A549 (cell line): Measurements from ENCODE around the gene DOCK10. TPM values are rescaled to one million over a fixed set of nuclear protein-coding genes. Genes with fewer than 3 reads are reported as not detected.

Experiments
- ATAC-seq, 2 experiments: fragments of 200-7000 bp in 1 of 2; fragments of >200 bp in 1 of 2; cut with Nextera tagmentation in 1 of 2; cut with Tn5 transposase in 1 of 2; 3 replicates each; pipeline versions ENCODE4 v1.8.0 to v1.9.1; 2018 to 2020; ENCODE audit warnings: mild to moderate bottlenecking in 1 of 2, moderate library complexity in 1 of 2
- CTCF ChIA-PET: fragments of 300-600 bp; sonication (Branson Sonifier 250); formaldehyde crosslinking; extraction: SDS; loops from one replicate; lab custom pipeline; 2021; ENCODE audit warnings: antibody characterized with exemption, inconsistent platforms; lab: Yijun Ruan, JAX
- POLR2A ChIA-PET: fragments of 350-600 bp; formaldehyde crosslinking; extraction: SDS; loops from one replicate; lab custom pipeline; 2021; ENCODE audit warnings: antibody characterized with exemption, inconsistent platforms; lab: Yijun Ruan, JAX
- DNase-seq, 2 experiments: peaks; one replicate each; pipeline versions ENCODE4 v3.0.0 to v3.0.0-alpha.2; 2011 to 2016; ENCODE audit warnings: low read depth in 1 of 2, low spot score in 1 of 2
- FAIRE-seq: peaks from 2 replicates; lab custom pipeline; 2011; peaks lifted over from hg19 to GRCh38; lab: Jason Lieb, UNC
- H3K27ac ChIP-seq, 2 experiments: fragments of >200 bp; sonication (Bioruptor Twin); formaldehyde crosslinking; 3 replicates each; pipeline ENCODE4 v1.5.1; 2016 to 2017
- H3K4me1 ChIP-seq: fragments of >200 bp; sonication (Bioruptor Twin); formaldehyde crosslinking; 3 replicates; pipeline ENCODE4 v1.6.1; 2016
- H3K4me2 ChIP-seq: fragments of >200 bp; sonication (Bioruptor Twin); formaldehyde crosslinking; 3 replicates; pipeline ENCODE4 v1.6.1; 2016
- H3K4me3 ChIP-seq: fragments of >200 bp; sonication (Bioruptor Twin); formaldehyde crosslinking; 3 replicates; pipeline ENCODE4 v1.5.1; 2016
- H3K9me3 ChIP-seq: fragments of >200 bp; sonication (Bioruptor Twin); formaldehyde crosslinking; 3 replicates; pipeline ENCODE4 v1.6.1; 2016
- BHLHE40 ChIP-seq: IDR thresholded peaks from 2 replicates; pipeline ENCODE4 v1.6.1; 2012; ENCODE audit warnings: low read depth, low read length, inconsistent platforms
- CBX2 ChIP-seq: fragments of 200-600 bp; sonication (generic); IDR thresholded peaks from 2 replicates; pipeline ENCODE4 v1.6.1; 2016; ENCODE audit warnings: low read depth, mild to moderate bottlenecking, borderline replicate concordance
- CBX8 ChIP-seq: fragments of 200-600 bp; sonication (generic); IDR thresholded peaks from 2 replicates; pipeline ENCODE4 v1.6.1; 2016
- CEBPB ChIP-seq, 2 experiments: fragments of >200 bp in 1 of 2; sonication (Bioruptor Twin) in 1 of 2; formaldehyde crosslinking in 1 of 2; IDR thresholded peaks; 2 replicates each; pipeline ENCODE4 v1.6.1; 2012 to 2016
- EHMT2 ChIP-seq: fragments of 200-600 bp; sonication (generic); IDR thresholded peaks from 2 replicates; pipeline ENCODE4 v1.6.1; 2016; ENCODE audit warnings: antibody characterized with exemption, low read depth, mild to moderate bottlenecking, moderate library complexity
- EP300 ChIP-seq, 2 experiments: fragments of >200 bp; sonication (Bioruptor Twin); formaldehyde crosslinking; IDR thresholded peaks; 2 replicates in 1 of 2; 3 replicates in 1 of 2; pipeline ENCODE4 v1.6.1; 2016 to 2017
- FOSL2 ChIP-seq, 2 experiments: fragments of 450-650 bp in 1 of 2; fragments of >200 bp in 1 of 2; sonication (Bioruptor Twin) in 1 of 2; formaldehyde crosslinking; IDR thresholded peaks; 2 replicates each; pipeline versions ENCODE4 v1.5.0 to v1.6.1; 2016 to 2020; ENCODE audit warnings: mild to moderate bottlenecking in 1 of 2, moderate library complexity in 1 of 2
- FOXS1 ChIP-seq: fragments of 250-450 bp; sonication (Bioruptor Pico); IDR thresholded peaks from 2 replicates; pipeline ENCODE4 v1.5.0; 2020; ENCODE audit warnings: mild to moderate bottlenecking, moderate library complexity
- GATA3 ChIP-seq: IDR thresholded peaks from 2 replicates; pipeline ENCODE4 v1.6.1; 2012; ENCODE audit warnings: borderline replicate concordance
- HOXA7 ChIP-seq: fragments of 250-450 bp; sonication (Bioruptor Pico); IDR thresholded peaks from 2 replicates; pipeline ENCODE4 v1.5.0; 2020; ENCODE audit warnings: mild to moderate bottlenecking, moderate library complexity
- KDM5A ChIP-seq: fragments of 200-600 bp; sonication (generic); IDR thresholded peaks from 2 replicates; pipeline ENCODE4 v1.6.1; 2016; ENCODE audit warnings: antibody characterized with exemption, mild to moderate bottlenecking
- MAFK ChIP-seq: fragments of 450-650 bp; IDR thresholded peaks from 2 replicates; pipeline ENCODE4 v1.6.1; 2014; ENCODE audit not compliant: partially characterized antibody
- NFE2L2 ChIP-seq: fragments of 150-350 bp; conservative IDR thresholded peaks from 2 replicates; pipeline ENCODE4 v1.6.1; 2014; ENCODE audit warnings: low read length
- NPAS2 ChIP-seq: fragments of 250-450 bp; sonication (Bioruptor Pico); IDR thresholded peaks from 2 replicates; pipeline ENCODE4 v1.8.0; 2022; ENCODE audit warnings: mild to moderate bottlenecking, moderate library complexity, borderline replicate concordance
- RARB ChIP-seq: fragments of 250-450 bp; sonication (Bioruptor Pico); IDR thresholded peaks from 2 replicates; pipeline ENCODE4 v1.8.0; 2021; ENCODE audit warnings: mild to moderate bottlenecking, moderate library complexity
- RCOR1 ChIP-seq: fragments of 150-350 bp; IDR thresholded peaks from 2 replicates; pipeline ENCODE4 v1.6.1; 2014; ENCODE audit warnings: antibody characterized with exemption, low read length, low read depth
- SMC3 ChIP-seq: fragments of >200 bp; sonication (Bioruptor Twin); formaldehyde crosslinking; IDR thresholded peaks from 3 replicates; pipeline ENCODE4 v1.6.1; 2018; ENCODE audit warnings: inconsistent platforms
- ZC3H11A ChIP-seq: fragments of 450-650 bp; IDR thresholded peaks from 2 replicates; pipeline ENCODE4 v1.6.1; 2014; ENCODE audit warnings: antibody characterized with exemption, mild to moderate bottlenecking
- ZNF302 ChIP-seq: fragments of 250-450 bp; sonication (Bioruptor Pico); IDR thresholded peaks from 2 replicates; pipeline ENCODE4 v1.9.0; 2021; ENCODE audit warnings: inconsistent platforms, mild to moderate bottlenecking, moderate library complexity
- WGBS: methylation state at CpG from one replicate; pipeline ENCODE4 v1.1.6; 2017; ENCODE audit errors: missing lambda C conversion rate; 5-methylcytosine and 5-hydroxymethylcytosine counted together
- polyA plus RNA-seq, 4 experiments: library from polyadenylated mRNA; depleted of rRNA in 3 of 4; stranded (reverse); fragments of >200 nt; fragmentation: RNase III in 1 of 4; extraction: RNeasy Plus Mini Kit Qiagen cat#74134 plus additional on column Dnase treatment in 1 of 4; gene quantifications; 2 replicates in 3 of 4; 3 replicates in 1 of 4; pipeline ENCODE4 v1.2.3, GENCODE V29; 2011 to 2017
- TF ChIP-seq, protein P1 (sequence below): IDR thresholded peaks from 2 replicates; pipeline ENCODE4 v1.6.1; 2012; ENCODE audit warnings: low read depth, borderline replicate concordance
- TF ChIP-seq, protein P2 (sequence below): fragments of 250-450 bp; sonication (Bioruptor Pico); IDR thresholded peaks from 2 replicates; pipeline ENCODE4 v1.5.0; 2021; ENCODE audit warnings: mild to moderate bottlenecking, moderate library complexity, borderline replicate concordance
- TF ChIP-seq, protein P3 (sequence below): fragments of 150-350 bp; IDR thresholded peaks from 2 replicates; pipeline ENCODE4 v1.6.1; 2014; ENCODE audit warnings: low read depth, mild to moderate bottlenecking, low read length
- TF ChIP-seq, protein P4 (sequence below): fragments of 200-600 bp; sonication (generic); IDR thresholded peaks from 2 replicates; pipeline ENCODE4 v1.6.1; 2016; ENCODE audit warnings: antibody characterized with exemption, mild to moderate bottlenecking, moderate library complexity

The DOCK10 gene
- polyA plus RNA-seq, 2 of the 4 experiments (the other 2 are of a cell fraction): 43.0 to 45.3 TPM

DNA sequence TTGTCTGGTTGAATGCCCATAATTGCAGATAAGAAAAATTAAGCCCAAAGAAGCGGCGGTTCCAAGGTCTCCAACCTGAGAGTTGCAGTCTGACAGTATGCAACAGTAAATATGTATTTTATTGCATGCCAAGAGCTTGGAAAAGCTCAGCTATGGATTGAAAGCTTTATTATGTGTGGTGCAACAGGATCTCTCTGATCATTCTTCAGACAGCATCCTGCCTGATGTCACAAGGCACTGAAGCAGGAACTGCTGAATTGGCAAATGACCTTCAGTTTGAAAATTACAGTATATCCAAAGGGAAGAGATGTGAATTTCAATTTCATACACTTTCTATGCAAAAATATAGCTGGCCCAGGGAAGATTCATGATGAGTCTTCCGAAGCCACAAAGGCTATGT lies 42.5 kb downstream of the DOCK10 start:
- WGBS: 94% methylated on average over 3 of the region's 3 CpGs
- POLR2A ChIA-PET: no interaction called here
- ATAC-seq: no peak
- peaks cover 18% of the 10 kb centered on the region for H3K4me1 ChIP-seq
- TF ChIP-seq CEBPB (IDR thresholded peaks at IDR 0.05) (no peak), MAFK (peak; percentile 68)
- TF ChIP-seq, protein P1, sequence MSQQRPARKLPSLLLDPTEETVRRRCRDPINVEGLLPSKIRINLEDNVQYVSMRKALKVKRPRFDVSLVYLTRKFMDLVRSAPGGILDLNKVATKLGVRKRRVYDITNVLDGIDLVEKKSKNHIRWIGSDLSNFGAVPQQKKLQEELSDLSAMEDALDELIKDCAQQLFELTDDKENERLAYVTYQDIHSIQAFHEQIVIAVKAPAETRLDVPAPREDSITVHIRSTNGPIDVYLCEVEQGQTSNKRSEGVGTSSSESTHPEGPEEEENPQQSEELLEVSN: no peak
- TF ChIP-seq, all 56 proteins: peak for 1
- H3K4me3 ChIP-seq: no peak overlapping the region
- FAIRE-seq (no peak), DNase-seq (no peak)
- H3K9me3 ChIP-seq: no peaks in the 10 kb centered on the region
- CTCF ChIA-PET: interaction anchor here (0.9 to 1.6 kb wide), 3 partner anchors 10 to 117 kb away, joined by 3 read pairs; no protein-coding TSS in a partner anchor
- H3K4me2 ChIP-seq: no peak overlapping the region
- H3K27ac ChIP-seq: no peak overlapping the region

DNA sequence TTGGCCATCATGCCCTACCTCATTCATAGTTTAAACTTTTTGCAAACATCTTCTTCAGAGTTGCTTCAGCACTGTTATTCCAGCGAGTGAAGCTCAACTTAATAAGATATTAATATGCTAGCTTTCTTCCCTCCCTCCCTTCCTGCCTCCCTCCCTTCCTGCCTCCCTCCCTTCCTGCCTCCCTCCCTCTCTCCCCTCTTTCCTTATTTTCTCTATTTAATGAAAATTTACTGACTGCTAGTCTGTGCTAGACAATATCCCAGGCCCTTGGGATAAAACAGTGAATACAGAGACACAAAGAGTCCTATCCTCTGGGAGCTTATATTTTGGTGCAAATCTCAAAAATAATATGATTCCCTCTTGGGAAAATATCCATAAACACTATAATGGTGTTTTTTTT lies 42.9 kb downstream of the DOCK10 start:
- POLR2A ChIA-PET: no interaction called here
- ATAC-seq (no peak), DNase-seq (no peak), FAIRE-seq (no peak)
- CTCF ChIA-PET: interaction anchor here (0.9 to 1.6 kb wide), 2 partner anchors 10 to 117 kb away, joined by 3 read pairs; no protein-coding TSS in a partner anchor
- Histone ChIP-seq H3K27ac (no peak overlapping the region), H3K9me3 (no peaks in the 10 kb centered on the region), H3K4me1 (peaks cover 14% of the 10 kb centered on the region), H3K4me3 (no peak overlapping the region), H3K4me2 (no peak overlapping the region)
- WGBS: 87% methylated on average over 1 of the region's 1 CpG
- TF ChIP-seq FOXS1 (CRISPR knock-in tag): no peak
- no peak for TF ChIP-seq RCOR1
- TF ChIP-seq, protein P2, sequence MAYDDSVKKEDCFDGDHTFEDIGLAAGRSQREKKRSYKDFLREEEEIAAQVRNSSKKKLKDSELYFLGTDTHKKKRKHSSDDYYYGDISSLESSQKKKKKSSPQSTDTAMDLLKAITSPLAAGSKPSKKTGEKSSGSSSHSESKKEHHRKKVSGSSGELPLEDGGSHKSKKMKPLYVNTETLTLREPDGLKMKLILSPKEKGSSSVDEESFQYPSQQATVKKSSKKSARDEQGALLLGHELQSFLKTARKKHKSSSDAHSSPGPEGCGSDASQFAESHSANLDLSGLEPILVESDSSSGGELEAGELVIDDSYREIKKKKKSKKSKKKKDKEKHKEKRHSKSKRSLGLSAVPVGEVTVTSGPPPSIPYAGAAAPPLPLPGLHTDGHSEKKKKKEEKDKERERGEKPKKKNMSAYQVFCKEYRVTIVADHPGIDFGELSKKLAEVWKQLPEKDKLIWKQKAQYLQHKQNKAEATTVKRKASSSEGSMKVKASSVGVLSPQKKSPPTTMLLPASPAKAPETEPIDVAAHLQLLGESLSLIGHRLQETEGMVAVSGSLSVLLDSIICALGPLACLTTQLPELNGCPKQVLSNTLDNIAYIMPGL: no peak
- TF ChIP-seq SMC3: no peak
- TF ChIP-seq, protein P3, sequence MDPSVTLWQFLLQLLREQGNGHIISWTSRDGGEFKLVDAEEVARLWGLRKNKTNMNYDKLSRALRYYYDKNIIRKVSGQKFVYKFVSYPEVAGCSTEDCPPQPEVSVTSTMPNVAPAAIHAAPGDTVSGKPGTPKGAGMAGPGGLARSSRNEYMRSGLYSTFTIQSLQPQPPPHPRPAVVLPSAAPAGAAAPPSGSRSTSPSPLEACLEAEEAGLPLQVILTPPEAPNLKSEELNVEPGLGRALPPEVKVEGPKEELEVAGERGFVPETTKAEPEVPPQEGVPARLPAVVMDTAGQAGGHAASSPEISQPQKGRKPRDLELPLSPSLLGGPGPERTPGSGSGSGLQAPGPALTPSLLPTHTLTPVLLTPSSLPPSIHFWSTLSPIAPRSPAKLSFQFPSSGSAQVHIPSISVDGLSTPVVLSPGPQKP: no peak
- TF ChIP-seq RARB (CRISPR knock-in tag): no peak
- no peak for TF ChIP-seq NFE2L2
- TF ChIP-seq NPAS2: no peak
- TF ChIP-seq EP300 (IDR thresholded peaks at IDR 0.05): no peak

DNA sequence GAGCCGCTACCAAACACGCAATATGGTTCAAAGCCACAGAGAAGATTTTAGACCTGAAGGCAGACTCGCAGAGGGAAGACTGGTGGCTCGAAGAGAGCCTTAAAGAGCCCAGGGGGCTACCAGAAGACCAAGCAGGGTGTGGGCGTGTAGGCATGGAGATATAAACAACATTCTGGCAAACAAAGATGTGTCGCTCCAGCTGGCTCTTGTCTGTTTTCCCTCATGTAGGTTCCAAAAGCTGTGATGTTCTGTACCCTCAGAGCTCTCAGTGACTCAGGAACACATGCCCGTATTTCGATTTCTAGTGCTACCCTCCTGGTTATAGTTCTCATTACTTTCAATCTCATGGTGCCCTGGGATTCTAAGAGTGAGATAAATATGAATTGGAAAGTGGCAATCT lies 44.5 kb downstream of the DOCK10 start:
- no peak for TF ChIP-seq FOSL2 (IDR thresholded peaks at IDR 0.05)
- no peak for TF ChIP-seq FOSL2 (CRISPR knock-in tag; IDR thresholded peaks at IDR 0.05)
- TF ChIP-seq ZNF302 (CRISPR knock-in tag): no peak
- Histone ChIP-seq H3K9me3 (no peaks in the 10 kb centered on the region), H3K27ac (no peak overlapping the region), H3K4me2 (no peak overlapping the region), H3K4me3 (no peak overlapping the region), H3K4me1 (0 out of 3 replicates have a peak, but pooled peaks cover 7% of the 10 kb centered on the region)
- ChIA-PET CTCF (interaction anchor here (1.1 kb wide), 1 partner anchor 24 kb away, joined by 3 read pairs; no protein-coding TSS in a partner anchor), POLR2A (no interaction called here)
- WGBS: 93% methylated on average over 8 of the region's 8 CpGs
- ATAC-seq (no peak; a peak in 1 of 6 replicates), FAIRE-seq (no peak), DNase-seq (no peak)

DNA sequence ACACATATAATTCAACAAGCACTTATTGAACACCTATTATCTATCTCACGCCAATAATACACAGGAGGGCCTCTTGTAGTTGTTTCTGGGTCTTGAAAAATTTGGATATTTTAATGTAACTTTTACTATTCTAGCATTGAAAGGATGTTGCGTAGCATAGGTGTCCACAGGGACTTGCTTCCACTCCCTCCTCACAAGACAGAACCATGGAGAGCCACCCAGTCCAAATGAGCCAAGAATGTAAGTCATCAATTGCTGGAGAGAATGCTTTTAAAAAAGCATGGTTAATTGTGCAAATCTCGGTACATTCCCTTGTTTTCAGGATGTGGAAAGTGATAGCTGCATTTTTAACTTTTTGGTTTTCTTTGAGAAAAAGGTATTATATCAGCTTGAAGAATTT lies 46.8 kb downstream of the DOCK10 start:
- 95% methylated on average over 3 of the region's 3 CpGs for WGBS
- Histone ChIP-seq H3K4me3 (no peak overlapping the region), H3K27ac (no peak overlapping the region), H3K4me1 (0 out of 3 replicates have a peak, but pooled peaks cover 7% of the 10 kb centered on the region), H3K9me3 (no peaks in the 10 kb centered on the region), H3K4me2 (no peak overlapping the region)
- CTCF ChIA-PET: no interaction called here
- POLR2A ChIA-PET: no interaction called here
- no peak for DNase-seq
- ATAC-seq: no peak
- no peak for FAIRE-seq
- TF ChIP-seq CBX8 (no peak), NPAS2 (no peak), KDM5A (no peak), ZC3H11A (no peak), EHMT2 (no peak), GATA3 (no peak), CBX2 (no peak), BHLHE40 (no peak), HOXA7 (CRISPR knock-in tag) (no peak)
- TF ChIP-seq, protein P4, sequence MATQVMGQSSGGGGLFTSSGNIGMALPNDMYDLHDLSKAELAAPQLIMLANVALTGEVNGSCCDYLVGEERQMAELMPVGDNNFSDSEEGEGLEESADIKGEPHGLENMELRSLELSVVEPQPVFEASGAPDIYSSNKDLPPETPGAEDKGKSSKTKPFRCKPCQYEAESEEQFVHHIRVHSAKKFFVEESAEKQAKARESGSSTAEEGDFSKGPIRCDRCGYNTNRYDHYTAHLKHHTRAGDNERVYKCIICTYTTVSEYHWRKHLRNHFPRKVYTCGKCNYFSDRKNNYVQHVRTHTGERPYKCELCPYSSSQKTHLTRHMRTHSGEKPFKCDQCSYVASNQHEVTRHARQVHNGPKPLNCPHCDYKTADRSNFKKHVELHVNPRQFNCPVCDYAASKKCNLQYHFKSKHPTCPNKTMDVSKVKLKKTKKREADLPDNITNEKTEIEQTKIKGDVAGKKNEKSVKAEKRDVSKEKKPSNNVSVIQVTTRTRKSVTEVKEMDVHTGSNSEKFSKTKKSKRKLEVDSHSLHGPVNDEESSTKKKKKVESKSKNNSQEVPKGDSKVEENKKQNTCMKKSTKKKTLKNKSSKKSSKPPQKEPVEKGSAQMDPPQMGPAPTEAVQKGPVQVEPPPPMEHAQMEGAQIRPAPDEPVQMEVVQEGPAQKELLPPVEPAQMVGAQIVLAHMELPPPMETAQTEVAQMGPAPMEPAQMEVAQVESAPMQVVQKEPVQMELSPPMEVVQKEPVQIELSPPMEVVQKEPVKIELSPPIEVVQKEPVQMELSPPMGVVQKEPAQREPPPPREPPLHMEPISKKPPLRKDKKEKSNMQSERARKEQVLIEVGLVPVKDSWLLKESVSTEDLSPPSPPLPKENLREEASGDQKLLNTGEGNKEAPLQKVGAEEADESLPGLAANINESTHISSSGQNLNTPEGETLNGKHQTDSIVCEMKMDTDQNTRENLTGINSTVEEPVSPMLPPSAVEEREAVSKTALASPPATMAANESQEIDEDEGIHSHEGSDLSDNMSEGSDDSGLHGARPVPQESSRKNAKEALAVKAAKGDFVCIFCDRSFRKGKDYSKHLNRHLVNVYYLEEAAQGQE: no peak
